ENCODE measurements around the gene C17orf100. TPM values are rescaled to one million over a fixed set of nuclear protein-coding genes. Genes with fewer than 3 reads are reported as not detected.

The C17orf100 gene
- total RNA-seq, 1 experiment from 2014 or later: 0.70 TPM

- Histone ChIP-seq H3K9ac (ENCODE audit: extremely low read depth, insufficient read length, low read length) (no peak overlapping the region), H2BK5ac (ENCODE audit: insufficient read length, low read length) (no peak overlapping the region), H3K14ac (ENCODE audit: insufficient read depth, low read length) (no peak overlapping the region), H2BK12ac (ENCODE audit: insufficient read length, low read depth, low read length) (no peak overlapping the region), H2BK120ac (ENCODE audit: low read depth, low read length, poor library complexity, severe bottlenecking) (no peak overlapping the region), H3K18ac (ENCODE audit: insufficient read length, low read depth, low read length) (no peak overlapping the region), H4K8ac (replicated peaks; ENCODE audit: insufficient read length, low read depth, low read length) (no peak overlapping the region), H3K79me1 (ENCODE audit: insufficient read depth, low read depth, low read length, poor library complexity, severe bottlenecking) (no peaks in the 10 kb centered on the region), H2AK5ac (ENCODE audit: insufficient read length, low read length) (no peak overlapping the region), H2BK20ac (ENCODE audit: low read depth, low read length, poor library complexity, severe bottlenecking) (no peak overlapping the region), H3K27me3 (ENCODE audit: insufficient read depth, low read length) (no peaks in the 10 kb centered on the region), H3K27ac (ENCODE audit: insufficient read length, low read depth, low read length) (no peak overlapping the region), H2AFZ (ENCODE audit: low read length) (no peak overlapping the region), H3K79me2 (ENCODE audit: insufficient read depth, low read length) (no peaks in the 10 kb centered on the region), H3K9me3 (ENCODE audit: control insufficient read depth, low read depth, low read length) (no peaks in the 10 kb centered on the region), H4K20me1 (ENCODE audit: control insufficient read depth, insufficient read depth, insufficient read length) (no peaks in the 10 kb centered on the region), H3T11ph (ENCODE audit: low read length) (no peak overlapping the region), H3K23me2 (ENCODE audit: insufficient read length, low read depth, low read length, poor library complexity, severe bottlenecking) (no peaks in the 10 kb centered on the region), H4K91ac (ENCODE audit: insufficient read length, low read depth, low read length) (no peak overlapping the region), H3K56ac (ENCODE audit: insufficient read length, low read depth, low read length) (no peak overlapping the region), H3K4ac (ENCODE audit: low read depth, low read length) (no peak overlapping the region), H2BK15ac (ENCODE audit: low read depth, low read length) (no peak overlapping the region), H4K5ac (ENCODE audit: insufficient read length, low read depth, low read length) (no peak overlapping the region), H3K4me1 (ENCODE audit: insufficient read depth, low read length) (no peaks in the 10 kb centered on the region), H3K4me2 (ENCODE audit: insufficient read depth, insufficient read length, low read length) (no peak overlapping the region), H3K23ac (ENCODE audit: insufficient read length, low read depth, low read length) (no peak overlapping the region)
- TF ChIP-seq, protein P1, sequence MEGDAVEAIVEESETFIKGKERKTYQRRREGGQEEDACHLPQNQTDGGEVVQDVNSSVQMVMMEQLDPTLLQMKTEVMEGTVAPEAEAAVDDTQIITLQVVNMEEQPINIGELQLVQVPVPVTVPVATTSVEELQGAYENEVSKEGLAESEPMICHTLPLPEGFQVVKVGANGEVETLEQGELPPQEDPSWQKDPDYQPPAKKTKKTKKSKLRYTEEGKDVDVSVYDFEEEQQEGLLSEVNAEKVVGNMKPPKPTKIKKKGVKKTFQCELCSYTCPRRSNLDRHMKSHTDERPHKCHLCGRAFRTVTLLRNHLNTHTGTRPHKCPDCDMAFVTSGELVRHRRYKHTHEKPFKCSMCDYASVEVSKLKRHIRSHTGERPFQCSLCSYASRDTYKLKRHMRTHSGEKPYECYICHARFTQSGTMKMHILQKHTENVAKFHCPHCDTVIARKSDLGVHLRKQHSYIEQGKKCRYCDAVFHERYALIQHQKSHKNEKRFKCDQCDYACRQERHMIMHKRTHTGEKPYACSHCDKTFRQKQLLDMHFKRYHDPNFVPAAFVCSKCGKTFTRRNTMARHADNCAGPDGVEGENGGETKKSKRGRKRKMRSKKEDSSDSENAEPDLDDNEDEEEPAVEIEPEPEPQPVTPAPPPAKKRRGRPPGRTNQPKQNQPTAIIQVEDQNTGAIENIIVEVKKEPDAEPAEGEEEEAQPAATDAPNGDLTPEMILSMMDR (conservative IDR thresholded peaks at IDR 0.05): no peak
- H3K9me3 Mint-ChIP-seq: no peaks in the 10 kb centered on the region; a peak in 1 of 5 replicates
- H3K4me3 Mint-ChIP-seq: no peak overlapping the region
- WGBS (ENCODE audit: extremely low coverage, insufficient read length, low lambda C conversion rate): no CpG with 5 or more reads among the region's 3 CpGs
- no peak overlapping the region for H3K27ac Mint-ChIP-seq
- H3K27me3 Mint-ChIP-seq (ENCODE audit: low read depth): peaks cover 9% of the 10 kb centered on the region
- H3K36me3 Mint-ChIP-seq (ENCODE audit: insufficient read depth in 1 of 3, low read depth in 3 of 3): no peaks in the 10 kb centered on the region
- DNase-seq: no peak
- H3K4me1 Mint-ChIP-seq: no peaks in the 10 kb centered on the region
These were observed 31.6 kb downstream of the C17orf100 start for GRCh38 chr17:6683081-6683684.

All from H9 (cell line).